Measurements from ENCODE around the gene RALGPS2.

DNA sequence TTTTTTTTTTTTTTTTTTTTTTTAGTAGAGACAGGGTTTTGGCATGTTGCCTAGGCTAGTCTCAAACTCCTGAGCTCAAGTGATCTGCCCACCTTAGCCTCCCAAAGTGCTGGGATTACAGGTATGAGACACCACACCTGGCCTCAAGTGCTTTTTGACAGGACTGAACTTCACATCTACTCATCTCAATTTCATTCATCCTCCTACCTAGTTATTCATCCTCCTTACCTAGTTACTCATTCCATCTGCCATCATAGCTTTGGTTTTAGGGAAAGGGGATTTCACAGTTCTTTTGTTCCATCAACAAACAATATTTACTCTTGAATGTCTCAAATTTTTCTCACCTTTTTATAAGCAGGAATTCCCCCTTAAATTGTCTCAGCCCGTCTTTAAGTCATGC, 38.6 kb upstream of the RALGPS2 start:
- TF ChIP-seq POLR2A (IDR thresholded peaks at IDR 0.05) (no peak), POLR2AphosphoS5 (IDR thresholded peaks at IDR 0.05) (no peak)
- TF ChIP-seq, protein P1, sequence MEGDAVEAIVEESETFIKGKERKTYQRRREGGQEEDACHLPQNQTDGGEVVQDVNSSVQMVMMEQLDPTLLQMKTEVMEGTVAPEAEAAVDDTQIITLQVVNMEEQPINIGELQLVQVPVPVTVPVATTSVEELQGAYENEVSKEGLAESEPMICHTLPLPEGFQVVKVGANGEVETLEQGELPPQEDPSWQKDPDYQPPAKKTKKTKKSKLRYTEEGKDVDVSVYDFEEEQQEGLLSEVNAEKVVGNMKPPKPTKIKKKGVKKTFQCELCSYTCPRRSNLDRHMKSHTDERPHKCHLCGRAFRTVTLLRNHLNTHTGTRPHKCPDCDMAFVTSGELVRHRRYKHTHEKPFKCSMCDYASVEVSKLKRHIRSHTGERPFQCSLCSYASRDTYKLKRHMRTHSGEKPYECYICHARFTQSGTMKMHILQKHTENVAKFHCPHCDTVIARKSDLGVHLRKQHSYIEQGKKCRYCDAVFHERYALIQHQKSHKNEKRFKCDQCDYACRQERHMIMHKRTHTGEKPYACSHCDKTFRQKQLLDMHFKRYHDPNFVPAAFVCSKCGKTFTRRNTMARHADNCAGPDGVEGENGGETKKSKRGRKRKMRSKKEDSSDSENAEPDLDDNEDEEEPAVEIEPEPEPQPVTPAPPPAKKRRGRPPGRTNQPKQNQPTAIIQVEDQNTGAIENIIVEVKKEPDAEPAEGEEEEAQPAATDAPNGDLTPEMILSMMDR (IDR thresholded peaks at IDR 0.05), result no peak

All from sigmoid colon (tissue), 4 donors.